Stimulated activated naive CD8-positive, alpha-beta T cell treated with anti-CD3 and anti-CD28 coated beads, Interleukin-15, Interleukin-2, amounts not matched to agents 100 U/mL and 50 U/mL, for 24 hours (primary cell): ENCODE data around the gene TSHZ2.

Experiments used
- ATAC-seq: fragments of 150-1000 bp; cut with Tn5 transposase; one replicate; pipeline ENCODE4 v1.10.0; 2021
- DNase-seq: peaks from one replicate; pipeline ENCODE4 v3.0.0; 2021

The TSHZ2 gene

DNA sequence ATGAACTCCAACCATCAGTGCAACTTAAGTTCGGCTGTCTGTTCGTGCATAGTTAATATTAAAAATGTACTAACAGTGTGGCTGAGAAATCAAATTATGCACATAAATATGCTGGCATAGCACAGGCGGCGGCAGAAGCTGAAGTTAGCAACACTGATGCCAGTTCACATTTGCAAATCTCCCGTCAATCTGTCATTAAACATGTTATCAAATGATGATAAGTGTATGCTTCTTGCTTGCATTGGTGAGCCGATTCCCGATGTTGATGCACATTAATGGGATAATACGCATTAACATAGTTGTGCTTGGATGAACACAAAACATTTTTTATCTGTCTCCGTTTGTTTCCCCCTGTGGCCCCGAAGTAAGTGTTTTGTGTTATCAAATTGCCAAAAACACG is 312.1 kb downstream of the TSHZ2 start:
- DNase-seq, result no peak
- no peak for ATAC-seq

DNA sequence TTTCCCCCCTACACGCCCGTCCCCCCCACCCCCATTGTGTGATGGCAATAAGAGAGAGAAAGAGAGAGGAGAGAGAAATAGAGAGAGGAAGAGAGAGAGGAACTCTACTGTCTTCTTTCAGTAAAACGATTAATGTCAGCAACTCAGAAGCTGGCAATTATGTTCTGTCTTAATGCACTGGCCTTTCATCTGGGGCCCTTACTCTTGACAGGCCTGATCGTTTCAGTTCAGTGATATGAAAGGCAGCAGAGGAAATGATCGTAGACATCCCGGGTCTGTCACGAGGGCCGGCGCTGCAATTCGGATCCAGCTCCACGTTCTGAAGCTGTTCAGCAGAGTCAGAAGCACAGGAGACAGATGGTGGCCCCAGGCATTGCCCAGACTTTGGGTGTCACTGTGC is 312.5 kb downstream of the TSHZ2 start:
- ATAC-seq, result no peak

DNA sequence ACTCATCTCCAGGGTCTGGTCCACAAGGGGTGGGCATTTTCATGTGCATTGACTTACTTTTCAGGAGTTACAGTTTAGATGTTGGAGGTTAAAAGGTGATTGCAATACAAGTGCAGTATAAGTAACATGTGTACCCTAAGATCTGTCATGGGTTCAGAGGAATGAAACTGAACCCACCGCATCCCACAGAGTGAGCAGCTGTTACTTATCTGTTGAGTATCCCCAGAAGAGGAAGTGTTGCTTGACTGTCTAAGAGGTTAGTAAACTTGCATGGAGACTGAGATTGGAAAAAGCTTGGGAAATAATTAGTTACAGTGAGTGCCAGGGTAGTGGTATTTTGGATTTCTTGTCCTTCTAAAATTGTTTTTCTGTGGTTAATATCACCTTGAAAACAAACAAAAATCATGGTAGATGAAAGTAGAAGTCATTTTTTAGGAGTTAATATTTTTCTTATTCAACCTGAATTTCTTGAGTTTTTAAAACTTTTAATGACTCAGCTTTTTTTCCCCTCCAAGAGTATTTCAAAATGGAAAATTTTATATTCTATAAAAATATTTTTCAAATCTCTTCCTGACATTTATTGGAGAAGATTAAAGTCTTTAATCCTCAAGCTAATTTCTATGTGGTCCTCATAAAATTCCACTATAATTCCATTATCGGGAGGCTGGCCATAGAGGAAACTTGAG is 315.3 kb downstream of the TSHZ2 start:
- ATAC-seq, result no peak
- no peak for DNase-seq

More for the DNA sequence above, 312.5 kb downstream of the TSHZ2 start:
- no peak for DNase-seq

DNA sequence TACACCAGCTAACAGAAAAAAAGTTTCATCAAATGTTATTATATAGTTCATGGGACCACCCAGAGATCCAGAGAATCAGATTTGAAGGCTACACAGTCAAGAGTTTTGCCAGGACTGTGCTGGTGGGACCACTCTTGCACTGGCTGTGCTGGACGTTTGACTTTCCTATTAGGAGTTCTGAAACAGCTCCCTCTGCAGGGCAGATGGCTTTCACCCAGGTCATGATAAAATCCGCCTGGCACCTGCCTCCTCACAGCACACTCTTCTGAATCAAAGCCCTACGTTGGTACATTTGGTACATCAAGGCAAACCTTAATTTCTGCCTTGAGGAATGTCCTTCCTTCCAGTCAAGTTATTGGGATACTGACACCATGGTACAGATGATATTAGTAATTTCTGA is 319.4 kb downstream of the TSHZ2 start:
- ATAC-seq, result no peak
- no peak for DNase-seq

DNA sequence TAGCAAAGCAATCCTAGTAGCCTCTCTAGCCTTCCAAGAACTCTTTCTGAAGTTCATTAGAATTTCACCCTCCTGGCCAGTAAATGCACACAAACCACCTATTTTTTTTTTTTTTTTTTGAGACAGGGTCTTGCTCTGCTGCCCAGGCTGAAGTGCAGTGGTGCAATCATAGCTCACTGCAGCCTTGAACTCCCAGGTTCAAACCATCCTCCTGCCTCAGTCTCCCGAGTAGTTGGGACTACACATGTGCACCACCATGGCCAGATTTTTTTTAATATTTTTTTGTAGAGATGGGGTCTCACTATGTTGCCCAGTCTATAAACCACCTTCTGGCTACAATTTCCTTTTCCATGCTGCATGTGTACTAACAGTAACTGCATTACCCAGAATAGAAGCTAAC is 320.2 kb downstream of the TSHZ2 start:
- ATAC-seq (no peak), DNase-seq (no peak)

DNA sequence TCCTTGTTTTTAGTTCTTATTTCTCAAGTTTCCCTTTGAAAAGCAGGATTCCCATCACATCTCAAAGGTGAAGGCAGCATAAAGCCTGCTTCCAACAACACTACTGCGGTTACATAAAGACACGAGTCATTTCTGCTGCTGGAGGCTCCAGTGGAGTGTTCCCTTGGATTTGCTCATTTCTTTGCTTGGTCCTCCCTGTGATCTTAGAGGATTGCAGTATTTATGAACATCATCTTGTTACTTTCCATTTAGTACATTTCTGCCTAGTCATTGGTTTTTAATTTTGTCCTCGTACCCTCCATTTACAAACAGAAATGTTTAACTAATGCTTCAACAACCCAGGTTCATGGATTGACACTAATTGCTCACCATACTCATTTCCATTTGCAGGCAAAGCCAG is 322.6 kb downstream of the TSHZ2 start:
- no peak for DNase-seq

DNA sequence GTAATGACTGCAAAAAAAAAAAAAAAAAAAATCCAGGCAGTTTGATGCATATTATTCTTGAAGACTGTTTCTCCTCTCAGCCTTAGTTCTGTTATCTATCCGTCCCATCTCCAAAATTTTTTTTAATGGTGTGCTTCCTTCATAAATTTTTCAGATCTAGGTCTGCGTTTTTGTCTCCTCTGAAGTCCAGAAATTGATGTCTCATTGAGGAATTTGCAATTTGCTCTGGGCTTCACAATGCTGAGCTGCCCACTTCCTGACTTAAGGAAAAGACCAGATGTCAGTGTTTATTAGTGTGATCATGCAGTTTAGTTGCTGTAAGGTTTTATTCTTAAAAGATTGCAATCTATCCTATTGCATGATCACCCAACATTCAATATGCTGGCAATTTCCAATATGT is 323.9 kb downstream of the TSHZ2 start:
- no peak for ATAC-seq
- no peak for DNase-seq

More for the DNA sequence above, 322.6 kb downstream of the TSHZ2 start:
- ATAC-seq, result no peak

DNA sequence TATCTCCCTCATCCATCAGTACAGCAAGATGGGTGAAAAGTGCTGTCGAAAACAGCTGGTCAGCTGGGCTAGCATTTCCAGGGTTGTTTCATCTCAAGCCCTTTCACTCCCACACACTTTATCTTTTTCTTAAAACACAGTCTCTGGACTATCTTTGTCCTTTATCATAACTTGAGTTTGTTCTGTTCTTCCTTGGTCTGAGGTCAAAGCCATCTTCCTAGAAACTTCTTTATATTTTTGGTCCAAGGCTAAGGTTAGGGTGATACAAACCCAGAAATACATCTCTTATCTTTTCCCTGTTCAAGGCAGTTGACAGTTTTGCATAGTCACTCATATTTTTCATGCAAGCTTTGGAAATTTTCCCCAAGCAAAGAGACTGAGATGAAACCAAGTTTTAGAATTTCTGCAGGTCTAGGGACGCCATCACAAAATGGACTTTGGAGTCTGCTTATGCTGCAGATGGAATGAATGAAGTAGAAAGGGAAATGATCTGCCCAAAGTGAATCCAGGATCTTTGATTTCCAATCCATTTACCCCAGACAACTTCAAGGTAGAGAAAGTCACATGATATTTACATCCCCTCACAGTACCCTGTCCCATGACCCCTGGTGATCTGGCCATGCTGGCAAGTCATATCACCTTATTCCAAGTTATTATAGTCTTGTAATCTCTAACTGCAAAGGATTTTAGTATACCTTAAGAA is 324.4 kb downstream of the TSHZ2 start:
- ATAC-seq (no peak), DNase-seq (no peak)

DNA sequence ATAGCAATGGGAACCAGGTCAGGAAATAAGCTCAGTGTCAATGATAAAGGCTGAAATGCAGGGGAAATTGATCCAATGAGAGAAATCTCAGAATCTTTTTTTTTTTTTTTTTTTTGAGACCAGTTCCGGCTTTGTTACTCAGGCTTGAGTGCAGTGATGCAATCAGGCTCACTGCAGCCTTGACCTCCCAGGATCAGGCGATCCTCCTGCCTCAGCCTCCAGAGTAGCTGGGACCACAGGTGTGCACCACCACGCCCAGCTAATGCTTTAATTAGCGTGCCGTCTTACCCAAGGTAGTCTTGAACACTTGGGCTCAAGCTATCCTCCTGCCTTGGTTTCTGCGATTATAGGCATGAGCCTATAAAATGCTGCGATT is 325.0 kb downstream of the TSHZ2 start:
- no peak for ATAC-seq
- no peak for DNase-seq

DNA sequence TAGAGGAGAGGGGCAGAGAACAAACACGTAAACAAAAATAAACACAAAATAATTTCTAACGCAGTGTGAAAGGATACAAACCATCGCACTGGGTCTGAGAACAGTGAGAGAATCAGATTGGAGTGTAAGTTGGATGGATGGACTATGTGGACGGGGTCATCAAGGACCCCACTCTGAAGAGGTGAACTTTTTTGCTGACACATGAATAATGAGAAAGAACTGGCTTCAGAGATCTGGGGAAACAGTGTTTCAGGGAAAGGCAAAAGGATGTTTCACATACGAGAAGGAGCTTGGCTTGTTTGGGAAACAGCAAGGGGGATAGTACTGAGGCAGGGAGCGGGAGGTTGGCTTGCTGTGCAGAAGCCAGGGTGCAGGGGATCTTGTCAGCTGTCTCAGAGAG is 326.1 kb downstream of the TSHZ2 start:
- ATAC-seq (no peak), DNase-seq (no peak)

DNA sequence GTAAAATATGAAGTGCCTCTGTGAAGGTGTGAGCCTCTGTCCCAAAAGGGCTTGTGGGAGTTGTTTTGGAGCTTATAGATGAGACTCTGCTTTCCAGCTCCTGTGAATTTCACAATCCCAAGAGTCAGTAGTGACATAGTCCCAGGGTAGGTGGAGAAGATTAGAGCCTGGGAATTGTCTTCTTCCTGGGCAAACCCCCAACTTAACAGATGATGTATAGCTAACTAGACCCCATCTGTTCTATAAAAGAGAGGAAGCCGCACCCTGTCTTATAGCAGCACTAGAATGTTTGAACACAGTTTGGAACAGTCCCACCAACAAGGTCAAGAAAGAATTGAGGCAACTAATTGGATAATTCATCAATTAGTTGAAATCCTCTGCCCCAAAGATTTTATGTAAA is 326.8 kb downstream of the TSHZ2 start:
- no peak for DNase-seq
- no peak for ATAC-seq

DNA sequence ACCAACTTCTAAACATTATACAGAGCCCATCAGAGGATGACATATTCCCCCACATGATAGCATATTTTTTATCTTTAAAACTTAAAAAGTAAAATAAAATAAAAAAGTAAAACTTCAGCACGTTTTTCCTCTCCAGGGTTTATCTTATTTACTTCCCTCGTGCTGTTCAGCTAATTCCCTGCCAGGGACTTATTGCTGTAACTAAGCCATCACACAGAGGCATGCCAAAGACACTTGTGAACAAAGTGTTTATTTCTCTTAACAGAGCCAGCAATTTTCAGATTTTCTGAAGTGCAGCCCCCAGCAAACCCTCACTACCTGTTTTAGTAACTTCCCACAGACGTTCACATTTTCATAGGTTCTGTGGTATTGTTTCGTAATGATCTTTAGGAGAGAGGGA is 327.7 kb downstream of the TSHZ2 start:
- DNase-seq (no peak), ATAC-seq (no peak)

DNA sequence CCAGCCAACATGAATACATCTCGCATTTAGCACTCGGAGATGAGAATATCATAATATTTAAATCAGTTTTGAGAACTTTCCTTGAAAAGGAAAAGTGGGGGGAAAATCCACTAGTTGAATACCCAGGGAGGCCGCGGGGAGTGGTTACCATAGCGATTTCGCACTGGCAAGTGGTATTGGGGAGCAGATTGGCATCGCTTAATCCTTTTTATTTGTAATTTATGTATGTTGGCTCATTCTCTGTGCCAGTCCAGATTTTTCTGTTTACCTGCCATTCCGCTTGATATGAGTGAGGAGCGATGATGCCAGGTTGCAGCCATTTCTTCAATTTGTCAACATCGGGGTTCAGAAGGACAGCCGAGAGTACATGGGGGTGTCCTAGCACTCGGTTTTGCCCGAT is 329.7 kb downstream of the TSHZ2 start:
- DNase-seq (no peak), ATAC-seq (no peak)

DNA sequence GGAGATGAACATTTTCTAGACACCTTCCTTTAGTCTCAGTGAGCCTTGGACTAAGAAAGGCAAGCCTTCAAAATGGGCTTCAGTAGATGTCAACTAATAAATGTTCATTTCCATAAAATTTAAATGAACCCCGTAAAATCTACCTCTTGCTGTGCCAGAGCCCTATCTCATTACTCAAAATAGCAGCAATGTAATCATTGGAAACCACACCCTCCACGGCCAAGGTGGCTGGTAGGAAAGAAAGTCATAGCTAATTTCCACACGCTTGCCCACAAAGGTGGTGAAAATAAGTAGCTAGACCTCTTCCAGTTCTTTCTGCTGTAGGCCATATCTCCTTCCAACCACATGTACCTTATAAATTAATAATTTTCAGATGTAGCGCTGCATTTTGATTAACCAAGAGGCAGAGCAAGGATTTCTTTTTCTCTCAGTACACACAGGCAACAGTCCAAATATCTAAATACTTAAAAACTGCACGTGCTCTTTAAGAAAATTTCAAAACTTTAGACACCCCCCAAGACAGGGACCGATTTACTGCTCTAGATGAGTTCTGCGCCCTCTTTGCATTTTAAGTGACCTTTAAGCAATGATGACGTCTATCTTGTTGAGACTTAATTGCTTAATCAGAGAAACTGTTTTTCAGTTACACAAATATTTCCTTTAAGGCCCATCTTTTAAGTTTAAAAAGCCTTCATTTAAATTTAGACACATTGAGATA is 330.7 kb downstream of the TSHZ2 start:
- DNase-seq (no peak), ATAC-seq (no peak)

DNA sequence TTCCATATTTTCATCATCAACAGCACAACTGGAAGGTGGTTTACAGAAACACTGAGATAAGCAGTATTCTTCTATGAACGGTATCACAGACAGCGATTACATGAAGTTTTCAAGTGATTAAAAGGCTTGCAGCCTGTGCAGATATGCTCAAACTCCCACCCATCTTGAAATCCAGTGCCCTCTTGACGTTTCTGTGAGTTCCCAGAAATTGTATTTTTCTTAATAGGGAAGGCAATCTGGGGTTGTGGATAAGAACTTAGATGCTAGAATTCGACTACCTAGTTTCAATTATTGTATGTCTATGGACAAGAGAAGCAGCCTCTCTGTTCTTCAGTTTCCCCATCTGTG is 331.2 kb downstream of the TSHZ2 start:
- no peak for ATAC-seq
- no peak for DNase-seq

DNA sequence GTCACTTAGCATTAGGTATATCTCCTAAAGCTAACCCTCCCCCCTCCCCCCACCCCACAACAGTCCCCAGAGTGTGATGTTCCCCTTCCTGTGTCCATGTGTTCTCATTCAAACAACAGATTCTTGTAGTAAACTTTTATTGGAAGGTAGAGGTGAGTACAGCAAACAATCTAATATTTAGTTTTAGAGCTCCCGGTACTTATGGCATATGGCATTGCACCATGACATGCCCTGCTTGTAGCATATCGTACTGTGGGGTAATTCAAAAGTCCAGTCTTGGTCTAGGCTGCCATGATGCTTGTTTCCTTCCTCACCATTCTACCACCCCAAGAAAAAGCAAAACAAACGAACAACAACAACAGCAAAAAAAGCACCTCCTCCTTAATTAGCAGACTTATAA is 332.0 kb downstream of the TSHZ2 start:
- no peak for ATAC-seq

DNA sequence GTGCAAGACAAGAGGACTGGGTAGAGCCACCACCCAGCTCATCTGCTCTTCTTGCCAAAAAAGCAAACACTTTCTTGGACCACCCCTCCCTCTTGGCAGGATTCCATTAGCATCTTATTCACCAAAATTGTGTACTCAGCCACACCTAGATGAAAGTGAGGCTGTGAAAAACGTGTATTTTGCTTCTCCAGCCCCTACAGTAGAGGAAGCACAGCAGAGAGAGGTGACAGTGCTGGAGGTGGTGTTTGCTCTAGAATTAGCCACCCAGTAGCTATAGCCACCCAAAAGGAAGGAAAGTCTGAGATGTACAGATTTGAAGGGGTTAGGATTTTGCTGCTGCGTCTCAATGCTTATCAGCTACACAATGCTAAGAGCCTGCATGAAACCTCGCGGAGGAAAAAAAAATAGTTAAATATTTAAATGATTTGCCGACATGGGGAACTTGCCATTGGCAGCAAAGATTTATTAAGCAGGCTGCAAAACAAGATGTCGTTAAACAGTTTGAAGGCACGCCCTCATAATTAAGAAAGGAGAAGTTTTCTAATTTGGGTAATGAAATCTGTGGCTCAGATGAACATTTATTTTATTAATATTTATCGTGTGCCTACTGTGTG is 334.1 kb downstream of the TSHZ2 start:
- no peak for ATAC-seq

More for the DNA sequence above, 332.0 kb downstream of the TSHZ2 start:
- no peak for DNase-seq

DNA sequence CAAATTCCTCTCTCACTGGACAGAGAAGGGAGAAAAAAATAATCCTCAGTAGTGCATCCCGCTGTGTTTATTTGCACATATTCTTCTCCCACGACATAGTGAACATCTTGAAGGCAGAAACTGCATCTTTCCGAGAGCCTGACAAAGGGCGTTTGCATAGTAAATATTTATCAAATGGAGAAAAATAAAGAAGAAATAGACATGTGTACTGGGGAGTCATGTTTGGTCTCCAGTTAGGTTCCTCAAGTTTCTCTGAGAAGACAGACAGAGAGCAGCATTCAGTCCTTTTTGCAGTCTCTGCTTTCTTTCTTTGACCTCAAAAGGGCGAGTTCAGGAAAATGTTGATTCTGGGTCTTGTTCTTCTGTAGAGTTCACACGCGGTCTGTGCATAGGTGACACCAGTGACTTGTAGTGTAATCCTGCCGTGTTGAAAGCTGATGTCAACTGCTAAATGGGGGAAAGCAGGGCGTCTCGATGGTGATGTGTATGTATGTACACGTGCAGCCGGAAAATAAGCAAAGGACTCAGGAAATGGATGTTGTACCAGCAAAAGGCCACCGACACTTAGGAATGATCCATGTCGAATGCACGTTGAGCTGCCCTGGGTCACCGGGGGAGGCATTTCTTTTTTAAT is 335.9 kb downstream of the TSHZ2 start:
- DNase-seq, result no peak

More for the DNA sequence above, 334.1 kb downstream of the TSHZ2 start:
- DNase-seq, result no peak

DNA sequence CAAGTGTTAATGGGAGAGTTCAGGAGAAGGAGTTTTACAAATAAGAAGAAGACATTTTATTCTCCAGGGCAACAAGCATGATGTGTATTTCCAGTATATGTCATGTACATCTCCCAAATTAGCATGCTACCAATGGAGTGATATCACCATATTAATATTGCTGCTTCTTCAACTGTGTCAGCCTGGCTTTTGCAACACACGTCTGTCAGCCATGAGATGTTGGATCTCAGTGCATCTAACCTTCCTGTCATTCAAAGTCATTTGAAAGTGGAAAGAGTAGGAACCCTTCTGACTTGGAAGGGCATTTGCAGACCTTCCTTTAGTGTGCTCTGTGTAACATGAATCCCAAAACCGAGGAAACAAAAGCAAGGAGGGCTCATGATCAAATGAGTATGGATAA is 337.4 kb downstream of the TSHZ2 start:
- no peak for ATAC-seq

More for the DNA sequence above, 335.9 kb downstream of the TSHZ2 start:
- ATAC-seq, result no peak

DNA sequence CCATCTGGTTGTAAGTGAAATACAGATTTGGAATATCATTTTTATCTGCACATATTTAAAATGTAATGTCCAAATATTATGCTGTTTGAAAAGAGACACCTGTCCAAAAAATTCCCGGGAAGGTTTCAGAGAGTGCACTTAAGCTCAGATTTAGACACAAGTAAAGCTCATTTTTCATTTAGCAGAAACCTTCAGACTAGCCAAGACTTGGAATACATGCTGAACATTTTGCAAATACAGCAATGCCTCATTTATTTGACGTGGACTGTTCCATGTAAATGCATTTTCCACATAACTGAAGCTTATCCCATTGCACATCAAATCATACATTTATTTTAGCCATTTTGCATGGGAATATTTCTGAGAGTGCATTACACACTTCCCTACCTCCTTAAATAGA is 340.8 kb downstream of the TSHZ2 start:
- ATAC-seq (no peak), DNase-seq (no peak)

More for the DNA sequence above, 337.4 kb downstream of the TSHZ2 start:
- DNase-seq, result no peak

DNA sequence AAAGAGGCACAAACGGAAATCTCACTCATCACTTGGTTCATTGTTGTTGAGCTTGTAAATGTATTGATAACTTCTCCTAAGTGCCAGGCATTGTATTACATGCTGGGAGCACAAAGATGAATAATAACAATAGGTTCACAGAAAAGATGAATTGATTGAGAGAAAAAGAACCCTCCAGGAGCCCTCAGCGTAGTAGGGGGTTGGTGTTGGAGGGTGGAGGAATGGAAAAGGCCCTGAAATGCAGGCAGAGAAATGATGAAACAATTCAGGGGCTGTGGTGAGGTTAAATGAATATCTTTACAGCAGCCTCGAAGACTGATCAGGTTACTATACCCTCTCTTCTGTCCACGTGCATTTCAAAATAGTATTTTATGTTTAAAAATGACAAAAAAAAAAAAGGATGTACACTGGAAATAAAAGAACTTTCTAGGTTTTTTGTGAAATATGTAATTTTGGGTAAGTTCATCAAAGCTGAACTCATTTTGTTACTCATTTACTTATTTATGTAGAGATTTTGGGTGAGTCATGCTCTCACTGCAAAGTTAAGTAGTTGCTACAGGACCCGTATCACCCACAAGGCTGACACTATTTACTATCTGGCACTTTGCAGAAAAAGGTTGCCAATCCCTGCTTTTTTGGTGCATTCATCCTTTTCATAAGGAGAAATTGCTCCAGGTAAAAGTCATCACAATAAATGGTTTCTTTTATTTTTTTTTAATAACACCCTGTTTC is 344.2 kb downstream of the TSHZ2 start:
- ATAC-seq (no peak), DNase-seq (no peak)

DNA sequence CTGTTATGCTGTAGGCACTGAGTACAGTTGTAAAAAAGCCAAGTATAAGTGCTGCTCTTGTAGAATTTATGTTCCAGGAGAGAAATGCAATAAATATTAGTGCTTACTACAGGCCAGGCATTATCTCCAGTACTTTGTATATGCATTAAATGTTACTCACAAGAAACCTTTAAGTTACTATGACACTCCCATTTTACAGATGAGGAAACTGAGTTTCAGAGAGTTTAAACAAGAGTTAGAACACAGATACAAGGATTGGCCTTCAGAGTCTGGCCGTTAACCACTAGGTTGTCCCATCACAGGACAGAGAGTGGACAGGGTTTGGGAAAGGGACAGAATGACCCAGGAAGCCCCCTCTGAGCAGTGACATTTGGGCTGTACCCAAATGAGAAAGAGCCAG is 347.0 kb downstream of the TSHZ2 start:
- DNase-seq (no peak), ATAC-seq (no peak)
